Measurements from ENCODE around the gene CARMIL1.

GRCh38 chr6:25278261-25278913 is 787 bp upstream of the CARMIL1 start:
- TF ChIP-seq GATA2 (IDR thresholded peaks at IDR 0.05; ENCODE audit: low read depth, low read length) (no peak; the same call in 1 of the 2 replicates), GATA3 (IDR thresholded peaks at IDR 0.05; ENCODE audit: low read depth, low read length) (no peak)

All from SH-SY5Y (cell line).